GM23338 (cell line): ENCODE data around the gene ZIC5.

Experiments
- CREB1 ChIP-seq: fragments of 250-450 bp; sonication (Bioruptor Pico); IDR thresholded peaks from 2 replicates; pipeline ENCODE4 v1.5.0; 2020; ENCODE audit warnings: low read depth, mild to moderate bottlenecking, moderate library complexity
- CTCF ChIP-seq, 2 experiments: fragments of 200-600 bp in 1 of 2; sonication (generic) in 1 of 2; conservative IDR thresholded peaks; 2 replicates each; pipeline versions ENCODE4 v1.5.1 to v1.6.1; 2016 to 2017; ENCODE audit warnings: antibody characterized with exemption in 2 of 2, low read depth in 2 of 2, mild to moderate bottlenecking in 2 of 2, moderate library complexity in 1 of 2
- ETS1 ChIP-seq: IDR thresholded peaks from 2 replicates; pipeline ENCODE4 v1.6.1; 2016; ENCODE audit warnings: antibody characterized with exemption
- EZH2 ChIP-seq: fragments of 200-600 bp; sonication (generic); IDR thresholded peaks from one replicate; pipeline ENCODE4 v1.8.0; 2017; ENCODE audit warnings: antibody characterized with exemption, mild to moderate bottlenecking, low read depth; ENCODE audit not compliant: unreplicated experiment
- EZH2phosphoT487 ChIP-seq: fragments of 200-600 bp; sonication (generic); IDR thresholded peaks from one replicate; pipeline ENCODE4 v1.8.1; 2018; ENCODE audit warnings: antibody characterized with exemption; ENCODE audit not compliant: unreplicated experiment
- JUNB ChIP-seq: IDR thresholded peaks from one replicate; pipeline ENCODE4 v1.6.1; 2016; ENCODE audit warnings: antibody characterized with exemption; ENCODE audit not compliant: unreplicated experiment
- NANOG ChIP-seq: IDR thresholded peaks from 2 replicates; pipeline ENCODE4 v1.6.1; 2016; ENCODE audit warnings: antibody characterized with exemption, borderline replicate concordance
- POLR2AphosphoS5 ChIP-seq: IDR thresholded peaks from 2 replicates; pipeline ENCODE4 v1.6.1; 2016; ENCODE audit warnings: antibody characterized with exemption, low read depth
- REST ChIP-seq: IDR thresholded peaks from one replicate; pipeline ENCODE4 v1.6.1; 2018; ENCODE audit warnings: antibody characterized with exemption; ENCODE audit not compliant: unreplicated experiment
- ZNF114 ChIP-seq: fragments of 250-450 bp; sonication (Bioruptor Pico); IDR thresholded peaks from 2 replicates; pipeline ENCODE4 v1.5.0; 2020; ENCODE audit warnings: mild to moderate bottlenecking, moderate library complexity
- ZNF331 ChIP-seq: fragments of 250-450 bp; sonication (Bioruptor Pico); IDR thresholded peaks from 2 replicates; pipeline ENCODE4 v1.5.0; 2020; ENCODE audit warnings: low read depth, mild to moderate bottlenecking, moderate library complexity

- TF ChIP-seq CTCF (conservative IDR thresholded peaks at IDR 0.05; ENCODE audit: low read depth in 2 of 2) (no peak), EZH2 (no peak), CREB1 (CRISPR knock-in tag) (no peak), REST (no peak), POLR2AphosphoS5 (no peak), NANOG (no peak), EZH2phosphoT487 (no peak), ETS1 (no peak), ZNF114 (CRISPR knock-in tag) (no peak), ZNF331 (CRISPR knock-in tag) (no peak), JUNB (no peak)
Measured at GRCh38 chr13:99923877-99924582, 47.5 kb downstream of the ZIC5 start.
